HUDEP-2 (cell line): ENCODE data around the gene OSTC.
"Not testable (repeated sequence)": the region's sequence is repeated elsewhere in the genome, so short reads cannot be mapped to it uniquely, and the experiment has no call there.

Experiments used
- DNase-seq, 76 experiments: peaks; one replicate each; lab custom pipeline; 2025; ENCODE audit not compliant: unreplicated experiment in 76 of 76; lab: John Stamatoyannopoulos, UW

Gene OSTC

GRCh38 chr4:108709722-108710121 lies 59.3 kb downstream of the OSTC start:
- DNase-seq = no peak

- not testable (repeated sequence) for DNase-seq
These were observed 60.2 kb downstream of the OSTC start for GRCh38 chr4:108710578-108710977.

GRCh38 chr4:108714880-108715279 lies 64.5 kb downstream of the OSTC start:
- no peak for DNase-seq

- no peak for DNase-seq
These were observed 65.9 kb downstream of the OSTC start for GRCh38 chr4:108716340-108716739.

GRCh38 chr4:108717386-108717785 lies 67.0 kb downstream of the OSTC start:
- no peak for DNase-seq
